ENCODE results near the gene HASPIN. TPM values are rescaled to one million over a fixed set of nuclear protein-coding genes. Genes with fewer than 3 reads are reported as not detected.

The HASPIN gene
- total RNA-seq, 1 donor from 2014 or later = 3.4 TPM

- ATAC-seq = no peak
Observed at GRCh38 chr17:3739422-3740124, 15.9 kb downstream of the HASPIN start.

DNA sequence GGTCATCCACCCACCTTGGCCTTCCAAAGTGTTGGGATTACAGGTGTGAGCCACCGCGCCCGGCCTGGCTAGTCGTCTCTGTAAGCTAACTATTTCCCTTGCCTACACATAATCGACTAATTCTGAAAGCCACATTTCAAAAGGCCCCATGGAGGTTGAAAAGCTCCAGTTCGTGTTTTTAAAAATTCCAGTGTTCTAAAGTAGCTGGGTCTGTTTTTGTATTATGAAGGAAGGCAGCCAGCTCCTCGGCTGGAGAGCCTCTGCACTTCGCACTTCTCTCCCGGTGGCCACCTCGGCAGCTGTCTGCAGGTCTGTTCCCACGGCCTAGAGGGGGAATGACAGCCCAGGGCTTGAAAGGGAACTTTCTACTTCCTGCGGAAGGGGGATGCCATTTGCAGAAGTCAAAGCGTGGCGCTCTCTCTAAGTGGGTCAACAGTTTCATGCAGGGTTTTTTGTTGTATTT, 16.9 kb downstream of the HASPIN start:
- ATAC-seq = no peak

- ATAC-seq = no peak
Observed at GRCh38 chr17:3744014-3744413, 20.3 kb downstream of the HASPIN start.

DNA sequence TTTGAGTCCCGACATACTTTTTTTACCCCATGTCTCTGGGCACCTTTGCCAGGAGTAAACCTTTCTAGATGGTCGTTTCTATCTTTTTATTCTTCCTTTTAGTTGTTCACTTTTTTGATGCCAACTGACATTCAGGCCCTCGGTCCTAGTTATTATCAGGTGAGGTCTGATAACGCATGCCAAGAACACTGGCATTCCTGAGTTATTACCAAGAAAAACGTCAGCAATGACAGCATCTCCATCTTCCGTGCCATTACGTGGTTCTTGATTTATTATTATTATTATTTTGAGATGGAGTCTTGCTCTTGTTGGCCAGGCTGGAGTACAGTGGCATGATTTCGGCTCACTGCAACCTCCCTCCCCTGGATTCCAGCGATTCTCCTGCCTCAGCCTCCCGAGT, 21.4 kb downstream of the HASPIN start:
- no peak for ATAC-seq

DNA sequence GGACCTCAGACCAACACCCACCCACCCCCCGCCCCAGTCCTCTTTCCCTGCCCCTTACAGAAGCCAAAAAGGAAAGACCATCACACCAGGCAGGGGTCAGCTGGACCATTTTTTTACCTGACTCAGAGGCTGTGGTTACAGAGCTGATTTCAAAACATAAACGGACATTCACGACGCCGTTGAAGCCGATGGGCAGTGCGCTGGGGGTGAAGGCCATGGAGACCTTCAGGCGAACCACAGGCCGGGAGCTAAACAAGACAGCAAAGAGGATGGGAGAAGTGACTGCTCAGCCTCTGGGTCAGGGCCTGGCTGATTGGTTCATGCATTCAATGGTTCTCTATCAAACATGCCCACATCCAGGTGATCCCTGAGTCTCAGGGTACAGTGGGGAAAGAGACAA, 24.1 kb downstream of the HASPIN start:
- no peak for ATAC-seq

- ATAC-seq = no peak
Observed at GRCh38 chr17:3748576-3748975, 24.9 kb downstream of the HASPIN start.

DNA sequence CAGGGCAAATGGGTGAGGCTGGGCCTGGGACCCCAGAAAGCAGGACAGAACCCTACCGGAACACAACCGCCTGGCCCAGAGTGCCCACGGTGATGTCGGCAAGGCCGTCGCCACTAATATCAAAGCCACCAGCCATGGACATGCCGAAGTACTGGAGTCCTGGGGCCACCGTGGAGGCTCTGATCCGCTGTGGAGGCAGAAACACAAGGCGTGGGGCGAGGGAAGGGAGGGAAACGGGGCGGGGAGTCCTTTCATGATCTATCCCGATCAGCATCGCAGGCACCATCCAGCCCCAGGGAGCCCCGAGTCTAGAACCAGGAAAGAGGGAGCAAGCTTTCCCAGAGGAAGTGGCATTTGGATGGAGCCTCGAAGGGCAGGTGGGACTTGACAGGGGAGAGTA, 26.6 kb downstream of the HASPIN start:
- ATAC-seq = no peak

DNA sequence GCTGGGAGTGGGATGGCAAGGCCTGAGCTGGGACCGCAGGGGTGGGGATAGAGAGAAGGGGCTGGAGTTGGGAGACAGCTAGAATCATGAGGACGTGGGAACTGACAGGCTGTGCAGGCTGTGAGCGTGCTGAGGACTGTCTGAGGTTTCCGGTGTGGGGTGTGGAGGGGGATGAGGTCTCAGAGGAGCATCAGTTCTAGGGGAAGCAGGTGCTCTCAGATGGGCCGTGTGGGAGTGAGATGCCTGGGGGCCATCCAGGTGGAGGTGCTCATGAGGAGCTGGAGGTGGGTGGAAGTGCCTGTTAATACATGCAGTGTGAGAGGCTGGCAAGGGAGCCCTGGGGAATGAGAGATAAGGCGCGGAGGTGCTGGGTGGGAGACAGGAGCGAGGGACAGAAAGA, 27.2 kb downstream of the HASPIN start:
- ATAC-seq = no peak

DNA sequence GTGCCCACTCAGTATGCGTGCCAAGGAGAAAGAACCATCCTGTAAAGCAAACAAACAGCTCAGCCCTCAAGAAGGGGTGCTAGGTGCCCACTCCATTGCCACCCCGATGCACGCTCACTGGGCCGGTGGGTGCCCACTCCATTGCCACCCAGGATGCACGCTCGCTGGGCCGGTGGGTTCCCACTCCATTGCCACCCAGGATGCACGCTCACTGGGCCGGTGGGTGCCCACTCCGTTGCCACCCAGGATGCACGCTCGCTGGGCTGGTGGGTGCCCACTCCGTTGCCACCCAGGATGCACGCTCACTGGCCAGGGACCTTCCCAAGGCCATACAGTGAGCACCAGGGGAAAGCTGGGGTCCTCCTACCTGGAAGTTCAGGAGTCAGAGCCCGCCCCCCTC, 28.1 kb downstream of the HASPIN start:
- no peak for ATAC-seq

- no peak for ATAC-seq
Observed at GRCh38 chr17:3753624-3754023, 29.9 kb downstream of the HASPIN start.

GRCh38 chr17:3754066-3754457, 30.4 kb downstream of the HASPIN start:
- ATAC-seq = no peak

DNA sequence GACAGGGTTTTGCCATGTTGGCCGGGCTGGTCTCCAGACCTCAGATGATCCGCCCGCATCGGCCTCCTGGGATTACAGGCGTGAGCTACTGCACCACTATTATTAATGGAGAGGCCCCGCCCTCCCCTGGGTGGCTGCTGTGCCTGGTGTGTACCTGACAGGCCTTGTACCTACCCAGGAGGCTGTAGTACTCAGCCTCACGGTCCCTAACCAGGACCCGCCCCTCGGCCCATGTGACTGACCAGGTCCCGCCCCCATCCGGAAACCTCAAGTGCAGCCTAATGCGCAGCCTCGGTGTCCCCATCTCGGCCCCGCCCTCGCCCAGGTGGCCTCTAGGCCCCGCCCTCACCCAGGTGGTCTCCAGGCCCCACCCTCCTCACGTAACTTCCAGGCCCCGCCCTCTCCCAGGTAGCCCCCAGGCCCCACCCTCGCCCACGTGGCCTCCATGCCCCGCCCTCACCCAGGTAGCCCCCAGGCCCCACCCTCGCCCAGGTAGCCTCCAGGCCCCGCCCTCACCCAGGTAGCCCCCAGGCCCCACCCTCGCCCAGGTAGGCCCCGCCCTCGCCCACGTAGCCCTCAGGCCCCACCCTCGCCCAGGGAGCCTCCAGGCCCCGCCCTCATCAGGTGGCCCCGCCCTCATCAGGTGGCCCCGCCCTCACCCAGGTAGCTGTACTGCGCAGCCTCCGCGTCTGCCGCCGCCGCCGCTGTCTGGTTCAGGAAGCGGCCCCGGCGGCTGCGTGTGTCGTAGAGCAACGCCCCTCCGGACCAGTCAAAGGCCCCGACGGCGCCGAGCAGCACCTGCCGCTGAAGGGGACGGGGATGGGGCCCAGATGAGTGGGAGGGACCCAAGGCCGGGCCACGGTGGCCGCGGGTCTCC, 31.0 kb downstream of the HASPIN start:
- ATAC-seq = peak; percentile 97

DNA sequence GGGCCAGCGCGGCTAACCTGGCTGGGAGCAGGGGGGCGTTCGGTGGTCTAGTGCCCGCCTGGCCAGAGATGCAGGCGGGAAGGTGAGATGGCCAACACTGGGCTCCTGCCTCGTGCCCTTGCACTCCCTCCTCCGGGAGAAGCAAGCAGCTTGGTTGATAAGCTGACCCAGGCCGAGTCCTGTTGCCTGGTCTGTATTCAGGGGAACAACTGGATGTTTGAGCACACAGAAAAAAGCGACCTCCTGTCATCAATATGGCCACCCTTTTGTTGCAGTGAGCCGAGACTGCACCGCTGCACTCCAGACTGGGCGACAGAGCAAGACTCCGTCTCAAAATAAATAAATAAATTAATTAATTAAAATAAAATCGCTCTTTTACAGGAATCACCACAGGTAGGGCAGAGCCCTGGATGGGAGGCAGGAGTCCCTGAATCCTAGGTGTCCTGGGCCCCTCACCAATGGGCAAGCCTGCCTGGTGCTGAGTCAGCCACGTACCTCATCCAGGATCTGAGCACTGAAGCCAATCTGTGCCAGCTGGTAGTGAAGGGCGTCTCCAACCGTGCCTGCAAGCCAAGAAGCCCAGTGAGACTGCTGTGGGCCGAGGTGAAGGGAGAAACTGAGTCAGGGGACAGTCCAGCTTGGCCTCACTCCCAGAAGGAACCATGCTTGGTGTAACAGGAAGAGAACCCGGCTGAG, 31.8 kb downstream of the HASPIN start:
- ATAC-seq = no peak

GRCh38 chr17:3759597-3760216, 36.0 kb downstream of the HASPIN start:
- ATAC-seq = no peak

DNA sequence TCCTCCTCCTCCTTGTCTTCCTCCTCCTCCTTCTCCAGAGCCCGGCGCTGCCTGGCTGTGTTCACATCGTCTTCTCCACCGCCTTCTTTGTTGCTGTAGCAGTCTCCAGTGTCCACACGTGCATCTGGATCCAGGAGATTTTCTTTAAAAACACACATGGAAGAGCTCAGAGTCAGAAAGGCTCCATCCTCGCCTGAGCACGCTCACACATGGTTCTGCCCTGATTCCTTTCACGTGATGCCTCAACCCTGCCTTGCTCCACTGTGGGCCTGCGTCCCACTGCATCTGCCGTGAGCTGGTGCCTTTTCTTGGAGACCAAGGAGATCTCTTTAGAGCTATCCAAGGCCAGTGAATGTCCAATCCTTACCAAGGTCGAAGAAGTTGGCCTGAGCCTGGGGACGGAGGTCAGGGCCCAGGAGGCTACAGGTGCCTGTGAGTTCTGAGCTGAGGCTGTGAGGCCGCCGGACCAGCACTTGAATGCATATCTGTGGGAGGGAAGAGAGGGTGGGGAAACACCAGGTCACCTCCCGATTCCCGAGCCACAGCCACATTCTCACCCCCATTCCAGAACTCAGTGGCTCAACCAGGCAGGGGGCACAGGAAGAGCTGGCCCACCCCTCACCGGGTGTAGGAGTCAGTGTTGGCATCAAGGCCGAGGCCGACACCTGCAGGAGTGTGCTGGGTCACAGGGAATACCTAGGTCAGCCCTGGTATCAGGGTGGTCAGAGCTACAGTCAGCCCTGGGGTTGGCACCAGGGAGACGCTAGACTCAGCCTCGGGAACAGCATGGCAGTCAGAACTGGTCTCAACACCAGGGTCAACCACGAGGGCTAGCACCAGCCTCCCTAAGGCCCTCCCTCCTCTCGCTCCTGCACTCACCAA, 37.6 kb downstream of the HASPIN start:
- no peak for ATAC-seq

DNA sequence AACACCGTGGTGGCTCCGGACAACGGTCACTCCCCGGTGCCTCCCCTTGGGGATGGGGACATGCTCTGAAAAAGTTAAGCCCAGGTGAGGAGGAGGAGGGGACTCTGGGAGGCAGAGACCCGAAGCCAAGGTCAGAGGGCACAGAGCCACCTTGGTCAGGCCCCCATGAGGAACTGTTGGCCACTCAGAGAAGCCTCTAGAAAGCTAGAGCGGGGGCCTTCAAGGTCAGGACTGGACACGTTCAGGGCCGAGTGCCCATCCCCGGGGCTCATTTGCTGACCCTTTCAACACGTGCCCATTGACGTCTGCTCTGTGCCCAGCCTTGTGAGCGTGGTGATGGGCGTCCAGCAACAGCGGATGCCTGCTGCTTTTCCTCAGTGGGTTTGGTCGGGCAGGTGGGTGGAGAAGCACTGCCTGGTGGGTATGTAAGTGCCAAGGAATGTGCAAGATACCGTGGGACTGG, 38.2 kb downstream of the HASPIN start:
- no peak for ATAC-seq

DNA sequence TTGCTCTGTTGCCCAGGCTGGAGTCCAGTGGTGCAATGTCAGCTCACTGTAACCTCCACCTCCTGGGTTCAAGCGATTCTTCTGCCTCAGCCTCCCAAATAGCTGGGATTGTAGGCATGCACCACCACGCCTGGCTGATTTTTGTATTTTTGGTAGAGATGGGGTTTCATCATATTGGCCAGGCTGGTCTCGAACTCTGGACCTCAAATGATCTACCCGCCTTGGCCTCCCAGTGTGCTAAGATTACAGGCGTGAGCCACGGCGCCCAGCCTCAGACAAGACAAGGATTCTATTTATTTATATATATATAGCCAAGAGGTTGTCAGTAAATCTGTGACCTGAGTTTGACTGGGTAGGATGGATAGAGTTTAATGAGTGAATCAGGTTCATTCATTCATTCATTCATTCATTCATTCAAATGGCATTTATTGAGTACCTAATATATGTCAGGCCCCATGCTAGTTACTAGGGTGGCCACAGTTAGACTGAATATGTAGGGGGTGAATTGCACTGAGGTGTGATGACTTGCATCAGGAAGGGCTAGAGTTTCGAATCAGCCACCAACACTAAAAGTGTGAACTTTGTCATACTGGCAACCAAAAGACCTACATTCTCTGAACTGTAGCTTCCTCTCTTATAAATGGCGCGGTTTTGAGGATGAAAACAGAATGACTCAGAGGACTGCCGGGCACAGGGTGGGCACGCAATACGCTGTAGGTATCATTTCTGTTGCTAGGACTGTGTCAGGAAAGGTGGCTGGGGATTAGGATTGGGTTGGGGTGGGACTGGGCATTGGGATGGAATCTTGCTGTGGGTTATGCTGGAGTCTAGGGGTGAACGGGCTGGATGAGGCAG, 39.4 kb downstream of the HASPIN start:
- no peak for ATAC-seq

- ATAC-seq = no peak
Observed at GRCh38 chr17:3763777-3764170, 40.1 kb downstream of the HASPIN start.

DNA sequence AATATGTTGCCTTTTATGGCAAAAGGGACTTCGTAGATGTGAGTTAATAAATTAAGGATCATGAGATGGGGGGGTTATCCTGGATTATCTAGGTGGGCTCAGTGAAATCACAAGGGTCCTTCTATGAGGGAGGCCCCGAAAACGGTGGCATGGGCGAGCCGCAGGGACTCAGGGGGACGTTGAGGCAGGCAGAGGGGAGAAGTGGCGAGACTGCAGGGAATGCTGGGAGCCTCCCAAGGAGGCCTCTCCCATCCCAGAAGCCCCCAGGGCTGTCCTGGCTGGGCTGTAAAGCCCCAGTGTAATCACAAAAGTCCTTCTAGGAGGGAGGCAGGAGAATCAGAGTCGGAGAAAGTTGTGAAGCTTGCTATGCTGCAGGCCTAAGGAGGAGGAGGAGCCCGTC, 42.3 kb downstream of the HASPIN start:
- ATAC-seq = no peak

DNA sequence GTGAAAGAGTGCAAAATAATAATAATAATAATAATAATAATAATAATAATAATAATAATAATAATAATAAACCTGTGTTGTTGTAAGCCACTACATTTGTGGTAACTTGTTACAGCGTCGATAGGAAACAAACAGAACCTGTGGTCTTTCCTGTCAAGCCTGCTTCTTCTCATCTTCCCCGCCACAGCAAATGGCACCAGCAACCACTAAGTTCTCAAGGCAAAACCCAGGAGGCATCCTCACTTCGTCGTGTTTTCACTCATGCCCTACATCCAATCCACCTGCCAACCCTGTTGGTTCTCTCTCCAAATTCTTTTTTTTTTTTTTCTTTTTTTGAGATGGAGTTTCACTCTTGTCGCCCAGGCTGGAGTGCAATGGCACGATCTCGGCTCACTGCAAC, 43.1 kb downstream of the HASPIN start:
- no peak for ATAC-seq

- ATAC-seq = no peak
Observed at GRCh38 chr17:3768341-3768740, 44.6 kb downstream of the HASPIN start.

Data from esophagus mucosa (tissue), 1 donor.